Adrenal gland (tissue), 5 donors: ENCODE measurements around the gene MKKS.

Experiments used
- CTCF ChIP-seq, 6 experiments: fragments of 450-650 bp in 4 of 6; fragments of 200-600 bp in 2 of 6; sonication (generic) in 1 of 6; IDR thresholded peaks; 1 replicate in 5 of 6; 2 replicates in 1 of 6; pipeline versions ENCODE4 v1.5.1 to v1.8.0; 2016 to 2021; ENCODE audit warnings: antibody characterized with exemption in 6 of 6, mild to moderate bottlenecking in 2 of 6, moderate library complexity in 1 of 6
- POLR2A ChIP-seq, 2 donors: fragments of 450-650 bp; IDR thresholded peaks; one replicate each; pipeline ENCODE4 v1.6.1; 2017; ENCODE audit warnings: antibody characterized with exemption in 2 of 2, mild to moderate bottlenecking in 2 of 2, moderate library complexity in 1 of 2
- donor health status: DM: no; HTN: no; CAD: no.

GRCh38 chr20:10367943-10368701 is 65.9 kb downstream of the MKKS start:
- TF ChIP-seq POLR2A (IDR thresholded peaks at IDR 0.05) (no peak), CTCF (IDR thresholded peaks at IDR 0.05) (no peak)
